Neural cell (in vitro differentiated cells): ENCODE results near the gene NOS1AP. TPM values are rescaled to one million over a fixed set of nuclear protein-coding genes. Genes with fewer than 3 reads are reported as not detected.

Source experiments
- H2AFZ ChIP-seq: fragments of 200-600, 300-800 bp; sonication (generic), shearing (Covaris generic); 2 replicates; pipeline ENCODE4 v1.6.0; 2014; ENCODE audit warnings: low read depth, mild to moderate bottlenecking, antibody characterized with exemption, low read length, moderate library complexity
- H3F3A ChIP-seq: fragments of 200-600 bp; shearing (Covaris generic); 2 replicates; pipeline ENCODE4 v1.6.1; 2016; ENCODE audit warnings: mild to moderate bottlenecking, moderate library complexity, mixed read lengths, antibody characterized with exemption, low read length; ENCODE audit not compliant: insufficient read depth, poor library complexity, severe bottlenecking
- H3K27ac ChIP-seq: fragments of 200-600, 300-800 bp; sonication (generic), shearing (Covaris generic); 2 replicates; pipeline ENCODE4 v1.5.1; 2014; ENCODE audit warnings: mild to moderate bottlenecking, low read length, moderate library complexity
- H3K27me3 ChIP-seq: fragments of 300-800, 200-600 bp; sonication (generic), shearing (Covaris generic); 2 replicates; pipeline ENCODE4 v1.6.0; 2014; ENCODE audit warnings: mild to moderate bottlenecking, low read depth, low read length, moderate library complexity; ENCODE audit not compliant: insufficient read depth
- H3K36me3 ChIP-seq: fragments of 300-800, 200-600 bp; sonication (generic), shearing (Covaris generic); 2 replicates; pipeline ENCODE4 v1.5.1; 2014; ENCODE audit warnings: mild to moderate bottlenecking, antibody characterized with exemption, low read length, moderate library complexity; ENCODE audit not compliant: insufficient read depth
- H3K4me2 ChIP-seq: fragments of 300-800, 200-600 bp; sonication (generic), shearing (Covaris generic); 2 replicates; pipeline ENCODE4 v1.6.0; 2014; ENCODE audit warnings: mild to moderate bottlenecking, low read length
- H3K4me3 ChIP-seq: fragments of 300-800, 200-600 bp; sonication (generic), shearing (Covaris generic); 2 replicates; pipeline ENCODE4 v1.5.1; 2014; ENCODE audit warnings: mild to moderate bottlenecking, low read length, moderate library complexity
- H3K79me2 ChIP-seq: fragments of 200-600 bp; shearing (Covaris generic); replicated peaks from 2 replicates; pipeline ENCODE4 v1.6.0; 2014; ENCODE audit warnings: mild to moderate bottlenecking, low read length, moderate library complexity; ENCODE audit not compliant: insufficient read depth
- H3K9ac ChIP-seq: fragments of 300-800, 200-600 bp; sonication (generic), shearing (Covaris generic); 2 replicates; pipeline ENCODE4 v1.6.1; 2016; ENCODE audit warnings: mild to moderate bottlenecking, low read length, mixed read lengths
- H3K9me2 ChIP-seq: fragments of 200-600 bp; shearing (Covaris generic); 2 replicates; pipeline ENCODE4 v1.6.1; 2016; ENCODE audit warnings: mild to moderate bottlenecking, low read length, mixed read lengths; ENCODE audit not compliant: insufficient read depth
- H3K9me3 ChIP-seq: fragments of 200-600, 300-800 bp; sonication (generic), shearing (Covaris generic); 2 replicates; pipeline ENCODE4 v1.6.1; 2016; ENCODE audit warnings: mild to moderate bottlenecking, mixed run types, low read length, moderate library complexity, mixed read lengths
- H4K20me1 ChIP-seq: fragments of 200-600 bp; shearing (Covaris generic); 2 replicates; pipeline ENCODE4 v1.6.1; 2016; ENCODE audit warnings: mild to moderate bottlenecking, mixed run types; ENCODE audit not compliant: insufficient read depth
- CTCF ChIP-seq: fragments of 450-650 bp; IDR thresholded peaks from 2 replicates; pipeline ENCODE4 v1.5.1; 2014; ENCODE audit warnings: antibody characterized with exemption, mild to moderate bottlenecking, moderate library complexity; ENCODE audit not compliant: poor library complexity, severe bottlenecking
- EP300 ChIP-seq: fragments of 450-650 bp; conservative IDR thresholded peaks from 2 replicates; pipeline ENCODE4 v1.6.1; 2014; ENCODE audit warnings: antibody characterized with exemption, mild to moderate bottlenecking, moderate library complexity; ENCODE audit not compliant: poor library complexity, severe bottlenecking
- EZH2 ChIP-seq: fragments of 200-600, 300-800 bp; shearing (Covaris generic), sonication (generic); IDR thresholded peaks from 2 replicates; pipeline ENCODE4 v1.6.1; 2014; ENCODE audit warnings: antibody characterized with exemption, low read length, borderline replicate concordance, mild to moderate bottlenecking; ENCODE audit not compliant: insufficient read depth, poor library complexity, severe bottlenecking
- MXI1 ChIP-seq: fragments of 450-650 bp; conservative IDR thresholded peaks from 2 replicates; pipeline ENCODE4 v1.6.1; 2014; ENCODE audit warnings: antibody characterized with exemption, mild to moderate bottlenecking; ENCODE audit not compliant: poor library complexity, severe bottlenecking
- POLR2AphosphoS5 ChIP-seq: IDR thresholded peaks from 2 replicates; pipeline ENCODE4 v1.6.1; 2012
- RAD21 ChIP-seq: fragments of 450-650 bp; conservative IDR thresholded peaks from 2 replicates; pipeline ENCODE4 v1.6.1; 2014; ENCODE audit warnings: antibody characterized with exemption, mild to moderate bottlenecking, moderate library complexity
- REST ChIP-seq: IDR thresholded peaks from 2 replicates; pipeline ENCODE4 v1.6.1; 2012; ENCODE audit warnings: borderline replicate concordance
- SMC3 ChIP-seq: fragments of 450-650 bp; conservative IDR thresholded peaks from 2 replicates; pipeline ENCODE4 v1.6.1; 2014; ENCODE audit warnings: antibody characterized with exemption, mild to moderate bottlenecking, moderate library complexity; ENCODE audit not compliant: poor library complexity
- TAF1 ChIP-seq: IDR thresholded peaks from 2 replicates; pipeline ENCODE4 v1.6.1; 2012; ENCODE audit warnings: low read depth
- polyA plus RNA-seq: library from polyadenylated mRNA; depleted of rRNA; stranded (reverse); fragments of >200 nt; gene quantifications from 2 replicates; pipeline ENCODE4 v1.2.3, GENCODE V29; 2014

Gene NOS1AP
- polyA plus RNA-seq, 1 donor from 2014 or later: 5.3 TPM

GRCh38 chr1:162389971-162390370 lies 320.5 kb downstream of the NOS1AP start:
- H3K9me2 ChIP-seq: no peaks in the 10 kb centered on the region
- H3K27ac ChIP-seq: no peak overlapping the region
- H3F3A ChIP-seq: peaks cover 3% of the 10 kb centered on the region
- no peak overlapping the region for H3K4me2 ChIP-seq
- H3K9ac ChIP-seq: no peak overlapping the region
- H3K79me2 ChIP-seq: no peaks in the 10 kb centered on the region
- TF ChIP-seq MXI1: no peak
- no peak for TF ChIP-seq EP300
- no peak for TF ChIP-seq POLR2AphosphoS5
- no peak for TF ChIP-seq SMC3
- TF ChIP-seq TAF1: no peak
- no peak for TF ChIP-seq REST
- TF ChIP-seq RAD21: no peak
- TF ChIP-seq CTCF: no peak
- TF ChIP-seq EZH2: no peak
- H3K27me3 ChIP-seq: no peaks in the 10 kb centered on the region
- H3K9me3 ChIP-seq: no peaks in the 10 kb centered on the region
- H3K36me3 ChIP-seq: no peaks in the 10 kb centered on the region
- no peak overlapping the region for H3K4me3 ChIP-seq
- H2AFZ ChIP-seq: no peak overlapping the region
- H4K20me1 ChIP-seq: no peaks in the 10 kb centered on the region

DNA sequence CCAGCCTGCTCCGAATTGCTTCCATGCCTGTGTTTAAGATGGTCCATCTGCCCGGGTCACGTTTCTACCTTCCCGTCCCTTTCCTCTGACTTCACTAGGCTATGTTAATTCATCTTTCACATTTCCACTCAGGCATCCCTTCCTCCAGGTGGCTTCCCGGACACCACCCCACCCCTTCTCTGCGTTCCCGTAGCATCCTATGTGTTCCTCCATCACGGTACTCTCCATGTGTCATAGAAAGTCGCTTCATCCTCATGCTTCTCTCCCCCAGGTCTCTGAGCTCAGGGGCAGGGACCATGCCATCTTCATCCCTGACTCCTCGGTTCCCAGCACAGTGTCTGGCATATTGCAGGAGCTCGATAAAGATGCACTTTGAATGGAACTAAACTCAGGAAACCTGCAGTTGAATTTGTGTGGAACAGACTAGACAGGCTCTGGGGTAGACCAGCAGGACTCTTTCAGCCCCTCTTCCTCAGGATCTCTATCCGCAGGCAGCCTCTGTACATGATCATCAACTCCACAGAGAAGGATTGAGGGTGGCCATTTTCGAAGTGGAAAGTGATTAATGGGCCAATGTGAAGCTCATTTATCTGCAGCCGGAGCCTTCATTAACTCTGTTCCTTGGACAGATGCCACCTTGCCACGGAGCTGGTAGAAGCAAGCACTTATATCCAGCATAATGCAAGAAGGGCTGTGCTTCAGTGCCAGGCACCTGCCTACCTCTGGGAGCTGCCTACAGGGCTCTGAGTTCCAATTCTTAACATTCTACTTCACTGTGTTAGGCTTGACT lies 321.1 kb downstream of the NOS1AP start:
- no peak overlapping the region for H2AFZ ChIP-seq
- no peaks in the 10 kb centered on the region for H3K79me2 ChIP-seq
- H4K20me1 ChIP-seq: no peaks in the 10 kb centered on the region
- H3K27ac ChIP-seq: no peak overlapping the region
- no peaks in the 10 kb centered on the region for H3K9me2 ChIP-seq
- H3K4me3 ChIP-seq: no peak overlapping the region
- no peaks in the 10 kb centered on the region for H3K9me3 ChIP-seq
- H3K27me3 ChIP-seq: no peaks in the 10 kb centered on the region
- H3F3A ChIP-seq: peaks cover 3% of the 10 kb centered on the region
- no peak overlapping the region for H3K4me2 ChIP-seq
- TF ChIP-seq EZH2: no peak
- no peak for TF ChIP-seq EP300
- no peak for TF ChIP-seq POLR2AphosphoS5
- no peak for TF ChIP-seq MXI1
- TF ChIP-seq RAD21: no peak
- H3K9ac ChIP-seq: no peak overlapping the region
- no peaks in the 10 kb centered on the region for H3K36me3 ChIP-seq
